M059J (cell line): ENCODE data around the gene JAG2. TPM values are rescaled to one million over a fixed set of nuclear protein-coding genes. Genes with fewer than 3 reads are reported as not detected.
"Not testable (repeated sequence)": the region's sequence is repeated elsewhere in the genome, so short reads cannot be mapped to it uniquely, and the experiment has no call there.

Experiments
- DNase-seq: peaks from one replicate; pipeline ENCODE4 v3.0.0-alpha.2; 2012; ENCODE audit warnings: low read depth
- total RNA-seq: library from RNA; depleted of rRNA; stranded (reverse); fragments of >200 nt; shearing (Covaris generic); gene quantifications from 2 replicates; pipeline ENCODE4 v1.2.3, GENCODE V29; 2014

JAG2 gene
- total RNA-seq, 1 experiment from 2014 or later = 0.44 TPM

- no peak for DNase-seq
Observed at GRCh38 chr14:105117710-105118385, 50.7 kb downstream of the JAG2 start.

DNA sequence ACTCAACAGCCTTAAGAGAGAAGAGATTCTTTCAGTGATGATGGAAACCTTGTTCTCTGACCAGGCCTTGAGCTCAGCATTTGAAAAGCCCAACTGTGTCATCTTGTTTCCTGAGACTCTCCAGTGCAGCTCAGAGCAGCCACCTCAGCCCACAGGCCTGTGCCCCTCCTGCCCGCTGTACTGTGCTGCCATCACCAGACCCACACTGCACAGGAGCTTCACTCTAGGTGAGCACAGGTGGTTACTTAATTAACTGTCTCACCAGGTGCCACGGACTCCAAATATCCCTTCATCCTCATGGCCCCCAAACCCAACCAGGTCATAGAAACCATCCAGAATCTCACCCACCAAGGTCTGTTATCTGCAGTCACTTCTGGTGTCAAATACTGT lies 51.3 kb downstream of the JAG2 start:
- no peak for DNase-seq

GRCh38 chr14:105116451-105117256 lies 51.9 kb downstream of the JAG2 start:
- DNase-seq = no peak

GRCh38 chr14:105109243-105109642 lies 59.3 kb downstream of the JAG2 start:
- DNase-seq = not testable (repeated sequence)

GRCh38 chr14:105108516-105108864 lies 60.1 kb downstream of the JAG2 start:
- no peak for DNase-seq

DNA sequence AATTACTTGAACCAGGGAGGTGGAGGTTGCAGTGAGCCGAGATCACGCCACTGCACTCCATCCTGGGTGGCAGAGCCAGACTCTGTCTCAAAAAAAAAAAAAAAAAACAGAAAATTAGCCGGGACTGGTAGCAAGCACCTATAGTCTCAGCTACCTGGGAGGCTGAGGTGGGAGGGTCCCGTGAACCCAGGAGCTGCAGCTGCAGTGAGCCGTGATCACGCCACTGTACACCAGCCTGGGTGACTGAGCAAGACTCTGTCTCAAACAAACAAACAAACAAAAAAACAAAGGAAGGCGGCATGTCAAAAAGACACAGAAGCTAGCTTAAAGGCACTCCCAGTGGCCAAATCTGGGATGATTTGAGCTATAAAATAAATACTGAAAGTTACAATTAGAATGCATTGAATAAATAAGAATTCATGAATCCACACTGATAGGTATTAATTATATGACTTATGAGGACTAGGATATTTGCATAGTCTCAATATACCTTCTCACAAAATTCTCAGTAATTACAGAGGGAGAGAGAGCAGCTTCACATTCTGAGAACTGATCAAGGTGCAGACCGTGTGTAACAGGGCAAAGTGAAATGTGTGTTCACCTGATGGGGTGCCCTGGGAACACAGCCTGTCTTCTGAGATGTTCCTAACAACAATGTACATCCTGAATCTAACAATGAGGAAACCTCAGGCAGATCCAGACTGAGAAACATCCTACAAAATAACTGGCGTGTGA lies 60.6 kb downstream of the JAG2 start:
- no peak for DNase-seq

GRCh38 chr14:105107351-105107750 lies 61.2 kb downstream of the JAG2 start:
- no peak for DNase-seq

DNA sequence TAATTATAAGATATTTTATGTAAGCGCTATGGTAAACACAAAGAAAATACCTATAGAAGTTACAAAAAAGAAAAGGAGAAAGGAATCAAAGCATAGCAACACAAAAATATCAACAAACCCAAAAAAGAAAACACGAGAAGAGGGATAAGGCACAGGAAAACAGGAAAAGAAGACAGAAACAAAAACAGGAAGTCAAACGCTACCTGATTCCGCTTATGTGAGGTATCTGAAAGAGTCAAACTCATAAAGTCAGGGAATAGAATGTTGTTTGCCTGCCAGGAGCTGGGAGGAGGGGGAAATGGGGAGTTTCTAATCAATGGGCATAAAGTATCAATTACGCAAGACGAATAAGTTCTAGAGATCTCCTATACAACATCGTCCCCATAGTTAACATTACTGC lies 63.4 kb downstream of the JAG2 start:
- DNase-seq = no peak

GRCh38 chr14:105102893-105103292 lies 65.7 kb downstream of the JAG2 start:
- no peak for DNase-seq

GRCh38 chr14:105102361-105102870 lies 66.2 kb downstream of the JAG2 start:
- no peak for DNase-seq

DNA sequence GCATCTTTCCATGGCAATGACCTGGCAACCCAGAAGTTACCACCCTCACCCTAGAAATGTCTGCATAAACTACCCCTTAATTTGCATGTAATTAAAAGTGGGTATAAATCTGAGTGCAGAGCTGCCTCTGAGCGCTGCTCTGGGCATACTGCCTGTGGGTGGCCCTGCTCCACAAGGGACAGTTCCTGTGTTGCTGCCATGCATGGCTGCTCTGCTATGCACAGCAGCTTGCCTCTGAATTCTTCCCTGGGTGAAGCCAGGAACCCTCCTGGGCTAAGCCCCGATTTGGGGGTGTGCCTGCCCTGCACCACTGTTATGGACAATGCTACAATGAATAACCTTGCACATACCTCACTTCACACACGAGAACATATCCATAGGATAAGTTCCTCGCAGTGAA lies 67.7 kb downstream of the JAG2 start:
- no peak for DNase-seq

DNA sequence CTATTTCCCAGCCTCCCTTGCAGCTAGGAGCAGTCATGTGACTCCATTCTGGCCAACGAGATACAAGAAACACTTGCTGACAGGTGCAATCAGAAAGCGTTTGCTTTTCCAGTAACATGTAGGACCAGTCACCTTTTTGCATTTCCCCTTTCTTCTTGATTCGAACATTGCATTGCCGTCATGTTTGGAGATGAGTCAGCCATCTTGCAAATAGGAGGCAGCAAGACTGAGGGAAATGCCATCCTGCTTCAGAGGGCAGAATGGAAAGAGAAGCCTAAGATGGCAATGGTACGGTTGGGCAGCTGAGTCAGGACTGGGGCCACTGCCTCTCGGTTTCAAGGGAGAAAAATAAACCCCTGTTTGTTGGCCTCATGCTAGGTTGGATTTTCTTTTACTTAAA lies 68.8 kb downstream of the JAG2 start:
- no peak for DNase-seq

DNA sequence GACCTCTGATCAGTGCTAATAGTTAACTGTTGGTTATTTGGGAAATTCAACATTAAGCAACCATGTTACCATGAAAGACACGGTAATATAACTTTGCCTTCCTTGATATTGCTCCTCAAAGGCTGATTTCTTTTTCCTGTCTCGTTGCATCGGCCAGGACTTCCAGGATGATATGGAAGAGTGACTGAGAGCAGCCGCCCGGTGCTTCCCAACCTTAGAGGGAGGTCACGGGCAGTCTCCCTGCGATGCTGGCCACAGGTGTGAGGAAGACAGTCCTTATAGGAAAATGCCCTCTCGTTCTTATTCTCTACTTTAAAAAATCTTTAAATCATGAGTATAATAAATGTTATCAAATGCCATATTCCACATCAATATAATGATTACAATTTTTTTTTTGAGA lies 70.3 kb downstream of the JAG2 start:
- no peak for DNase-seq

DNA sequence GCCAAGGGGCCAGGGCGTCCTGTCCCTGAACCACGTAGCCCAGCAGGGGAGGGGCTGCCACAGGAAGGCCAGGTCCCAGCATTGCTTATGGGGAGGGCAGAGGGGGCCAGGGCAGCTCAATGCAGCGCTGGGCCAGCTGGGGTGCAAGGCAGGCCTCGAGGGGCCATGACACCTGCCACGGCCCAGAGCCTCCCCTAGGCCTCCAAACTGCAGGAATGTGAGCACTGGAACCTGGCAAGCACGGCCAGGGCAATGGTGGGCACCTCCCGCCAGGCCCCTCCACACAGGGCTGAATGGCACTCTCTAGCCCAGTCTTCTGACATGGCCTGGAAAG lies 70.8 kb downstream of the JAG2 start:
- DNase-seq = no peak

- no peak for DNase-seq
Observed at GRCh38 chr14:105096206-105096875, 72.2 kb downstream of the JAG2 start.

DNA sequence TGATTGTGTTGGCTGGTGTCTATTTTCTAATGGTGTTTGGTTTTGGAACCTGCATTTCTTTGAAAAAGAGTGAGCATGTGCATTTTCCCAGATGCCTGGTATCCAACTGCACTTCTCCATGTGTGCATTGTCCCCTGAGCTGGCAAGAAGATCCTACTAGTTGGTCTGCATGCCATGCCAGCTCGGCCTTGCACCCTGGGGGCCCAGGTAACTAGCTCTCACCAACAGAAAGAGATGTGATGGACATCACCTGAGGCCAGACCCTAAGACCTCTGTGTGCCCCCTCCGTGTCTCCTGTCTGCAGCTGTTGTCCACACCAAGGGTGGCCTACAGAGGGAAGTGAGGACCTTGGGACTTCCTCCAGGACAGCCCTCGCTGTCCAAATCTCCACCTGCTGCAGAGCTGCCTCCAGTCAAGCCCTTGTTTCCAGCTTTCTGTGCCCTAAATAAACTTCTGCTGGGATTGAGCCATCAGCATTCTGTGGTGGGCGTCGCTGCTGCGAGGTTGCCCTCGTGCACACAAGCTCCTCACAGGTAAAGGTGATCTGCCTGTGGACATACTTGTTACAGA lies 73.3 kb downstream of the JAG2 start:
- DNase-seq = no peak

- DNase-seq = no peak
Observed at GRCh38 chr14:105094193-105094907, 74.2 kb downstream of the JAG2 start.

- DNase-seq = peak; percentile 59
Observed at GRCh38 chr14:105093431-105094192, 75.0 kb downstream of the JAG2 start.

GRCh38 chr14:105093038-105093430 lies 75.5 kb downstream of the JAG2 start:
- DNase-seq = peak; percentile 39
